HEK293 (cell line): ENCODE results near the gene CCDC28B.

Source experiments
- CTCF ChIA-PET: fragments of 350-600 bp; formaldehyde crosslinking; extraction: SDS; loops from one replicate; lab custom pipeline; 2021; ENCODE audit warnings: antibody characterized with exemption; lab: Yijun Ruan, JAX
- POLR2A ChIA-PET: fragments of 300-600 bp; formaldehyde crosslinking; extraction: SDS; loops from one replicate; lab custom pipeline; 2020; ENCODE audit warnings: antibody characterized with exemption, inconsistent platforms; lab: Yijun Ruan, JAX
- H3K27ac ChIP-seq: fragments of 200-500 bp; sonication (Bioruptor generic); 2 replicates; pipeline ENCODE4 v1.5.1; 2014; ENCODE audit warnings: low read depth, low read length, control low read depth, inconsistent platforms; ENCODE audit errors: extremely low read depth
- H3K36me3 ChIP-seq, 2 experiments: fragments of 200-500 bp in 1 of 2; sonication (Bioruptor generic) in 1 of 2; 1 replicate in 1 of 2; 2 replicates in 1 of 2; pipeline ENCODE4 v1.5.1; 2014 to 2017; ENCODE audit warnings: inconsistent platforms in 2 of 2, low read length in 2 of 2; ENCODE audit not compliant: control insufficient read depth in 2 of 2, insufficient read depth in 1 of 2
- H3K4me1 ChIP-seq: fragments of 200-500 bp; sonication (Bioruptor generic); 2 replicates; pipeline ENCODE4 v1.5.1; 2014; ENCODE audit warnings: mild to moderate bottlenecking, low read length, inconsistent platforms; ENCODE audit not compliant: control insufficient read depth, insufficient read depth
- H3K4me3 ChIP-seq: 2 replicates; pipeline ENCODE4 v1.5.1; 2011; ENCODE audit warnings: low read depth, mild to moderate bottlenecking, control low read depth, low read length, moderate library complexity
- H3K9me3 ChIP-seq: fragments of 200-500 bp; sonication (Bioruptor generic); 2 replicates; pipeline ENCODE4 v1.5.1; 2014; ENCODE audit warnings: low read depth, low read length, inconsistent platforms; ENCODE audit not compliant: control insufficient read depth, insufficient read depth
- GLIS1 ChIP-seq: fragments of 450-650 bp; formaldehyde crosslinking; IDR thresholded peaks from 2 replicates; pipeline ENCODE4 v1.5.1; 2016; ENCODE audit warnings: missing biosample characterization, missing genetic modification characterization
- HOXA7 ChIP-seq: sonication (generic); formaldehyde crosslinking; IDR thresholded peaks from 2 replicates; pipeline ENCODE4 v1.8.1; 2022; ENCODE audit warnings: missing genetic modification reagents, borderline replicate concordance
- MYNN ChIP-seq: fragments of 450-650 bp; formaldehyde crosslinking; IDR thresholded peaks from 2 replicates; pipeline ENCODE4 v1.5.1; 2016; ENCODE audit warnings: missing biosample characterization, missing genetic modification characterization, borderline replicate concordance
- ZFHX2 ChIP-seq: fragments of 450-650 bp; formaldehyde crosslinking; conservative IDR thresholded peaks from 2 replicates; pipeline ENCODE4 v1.5.1; 2016; ENCODE audit warnings: missing biosample characterization, missing genetic modification characterization
- ZIC2 ChIP-seq: fragments of 450-650 bp; formaldehyde crosslinking; IDR thresholded peaks from 2 replicates; pipeline ENCODE4 v1.5.1; 2016; ENCODE audit warnings: missing biosample characterization, missing genetic modification characterization
- ZNF10 ChIP-seq: fragments of 450-650 bp; formaldehyde crosslinking; IDR thresholded peaks from 2 replicates; pipeline ENCODE4 v1.5.1; 2017; ENCODE audit warnings: missing biosample characterization, missing genetic modification characterization
- ZNF121 ChIP-seq: fragments of 450-650 bp; formaldehyde crosslinking; IDR thresholded peaks from 2 replicates; pipeline ENCODE4 v1.5.1; 2016; ENCODE audit warnings: missing biosample characterization, missing genetic modification characterization
- ZNF138 ChIP-seq: fragments of 450-650 bp; formaldehyde crosslinking; IDR thresholded peaks from 2 replicates; pipeline ENCODE4 v1.5.1; 2016; ENCODE audit warnings: missing biosample characterization, missing genetic modification characterization, borderline replicate concordance
- ZNF140 ChIP-seq: fragments of 450-650 bp; formaldehyde crosslinking; IDR thresholded peaks from 2 replicates; pipeline ENCODE4 v1.5.1; 2016; ENCODE audit warnings: missing biosample characterization, missing genetic modification characterization
- ZNF169 ChIP-seq: fragments of 450-650 bp; formaldehyde crosslinking; IDR thresholded peaks from 2 replicates; pipeline ENCODE4 v1.5.1; 2016; ENCODE audit warnings: missing biosample characterization, missing genetic modification characterization
- ZNF248 ChIP-seq: fragments of 450-650 bp; formaldehyde crosslinking; IDR thresholded peaks from 2 replicates; pipeline ENCODE4 v1.5.1; 2017; ENCODE audit warnings: missing biosample characterization, missing genetic modification characterization
- ZNF354C ChIP-seq: fragments of 450-650 bp; formaldehyde crosslinking; IDR thresholded peaks from 2 replicates; pipeline ENCODE4 v1.5.1; 2016; ENCODE audit warnings: missing biosample characterization, missing genetic modification characterization, low read depth, borderline replicate concordance
- ZNF394 ChIP-seq: fragments of 450-650 bp; formaldehyde crosslinking; IDR thresholded peaks from 2 replicates; pipeline ENCODE4 v1.5.1; 2016; ENCODE audit warnings: missing biosample characterization, missing genetic modification characterization, mild to moderate bottlenecking, moderate library complexity, borderline replicate concordance
- ZNF530 ChIP-seq: fragments of 450-650 bp; formaldehyde crosslinking; IDR thresholded peaks from 2 replicates; pipeline ENCODE4 v1.5.1; 2016; ENCODE audit warnings: low read depth, missing biosample characterization, missing genetic modification characterization
- ZNF600 ChIP-seq: fragments of 450-650 bp; formaldehyde crosslinking; IDR thresholded peaks from 2 replicates; pipeline ENCODE4 v1.5.1; 2016; ENCODE audit warnings: missing biosample characterization, missing genetic modification characterization
- ZNF610 ChIP-seq: fragments of 450-650 bp; formaldehyde crosslinking; IDR thresholded peaks from 2 replicates; pipeline ENCODE4 v1.5.1; 2016; ENCODE audit warnings: missing biosample characterization, missing genetic modification characterization, borderline replicate concordance
- TF ChIP-seq, protein P1 (sequence below): fragments of 450-650 bp; formaldehyde crosslinking; conservative IDR thresholded peaks from 2 replicates; pipeline ENCODE4 v1.5.1; 2016; ENCODE audit warnings: low read depth, missing biosample characterization, missing genetic modification characterization
- TF ChIP-seq, protein P2 (sequence below): fragments of 450-650 bp; formaldehyde crosslinking; IDR thresholded peaks from 2 replicates; pipeline ENCODE4 v1.5.1; 2016; ENCODE audit warnings: missing biosample characterization, missing genetic modification characterization
- TF ChIP-seq, protein P3 (sequence below): fragments of 450-650 bp; formaldehyde crosslinking; IDR thresholded peaks from 2 replicates; pipeline ENCODE4 v1.5.1; 2016; ENCODE audit warnings: missing biosample characterization, missing genetic modification characterization
- TF ChIP-seq, protein P4 (sequence below): fragments of 450-650 bp; formaldehyde crosslinking; IDR thresholded peaks from 2 replicates; pipeline ENCODE4 v1.5.1; 2017; ENCODE audit warnings: missing biosample characterization, mild to moderate bottlenecking, missing genetic modification characterization, moderate library complexity
- TF ChIP-seq, protein P5 (sequence below): fragments of 450-650 bp; formaldehyde crosslinking; IDR thresholded peaks from 2 replicates; pipeline ENCODE4 v1.5.1; 2016; ENCODE audit warnings: missing biosample characterization, missing genetic modification characterization

The CCDC28B gene

DNA sequence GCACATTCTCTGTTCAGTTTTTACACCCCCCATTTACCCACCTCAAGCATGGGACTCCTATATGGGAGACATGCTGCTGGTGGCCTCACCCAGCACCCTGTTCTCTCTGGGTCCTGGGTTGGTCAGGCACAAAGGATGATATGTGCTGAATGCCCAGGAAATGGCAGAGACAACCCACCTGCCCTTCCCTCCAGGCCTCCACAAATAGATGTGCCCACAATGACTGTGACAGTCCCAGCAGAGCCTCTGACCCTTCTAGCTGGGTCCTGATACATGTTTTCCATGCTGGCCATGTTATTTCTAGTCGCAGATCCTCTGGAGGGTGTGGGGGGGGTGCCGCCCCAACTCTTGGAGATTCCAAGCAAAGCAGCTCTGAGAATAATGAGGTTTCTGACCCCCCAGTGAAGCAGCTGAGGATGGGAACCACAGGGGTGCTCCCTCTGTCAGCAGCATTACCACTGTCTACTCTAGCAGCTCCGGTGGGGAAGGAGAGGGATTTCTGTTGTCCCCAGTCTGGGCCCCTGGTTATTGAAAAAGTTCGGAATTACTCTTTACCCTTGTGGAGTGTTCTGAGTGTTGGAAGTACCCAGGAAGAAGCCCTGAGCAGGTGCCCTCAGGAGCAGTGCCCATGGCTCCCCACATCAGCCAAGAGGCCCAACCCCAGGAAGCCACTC, 1.2 kb upstream of the CCDC28B start:
- Histone ChIP-seq H3K4me3 (no peak overlapping the region), H3K36me3 (peaks cover 0 to 60% of the 10 kb centered on the region in 2 experiments; a peak in 1 of 3 replicates)
- CTCF ChIA-PET: interaction anchor here (0.7 kb wide), 1 partner anchor 11 kb away, joined by 4 read pairs; no protein-coding TSS in a partner anchor

DNA sequence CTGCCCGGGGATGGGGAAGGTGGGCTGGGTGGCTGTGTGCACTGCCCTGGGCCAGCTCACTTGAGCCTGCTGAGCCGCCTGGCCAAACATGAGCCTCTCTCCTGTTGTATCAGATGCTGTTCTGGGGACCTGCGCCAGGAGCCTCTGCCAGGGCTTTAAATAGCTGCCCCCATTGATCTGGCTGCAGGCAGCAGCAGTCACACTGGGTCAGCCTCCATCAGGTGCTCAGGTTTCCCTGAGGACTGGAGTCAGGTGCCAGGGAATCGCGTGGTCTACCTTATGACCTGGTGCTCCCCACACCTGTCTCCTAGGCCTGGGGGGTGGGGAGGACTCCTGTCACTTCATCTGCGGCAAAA, 700 bp upstream of the CCDC28B start:
- Histone ChIP-seq H3K27ac (no peak overlapping the region), H3K9me3 (no peaks in the 10 kb centered on the region), H3K4me3 (no peak overlapping the region), H3K4me1 (no peaks in the 10 kb centered on the region; the same call in 1 of the 2 replicates), H3K36me3 (peaks cover 0 to 60% of the 10 kb centered on the region in 2 experiments; a peak in 1 of 3 replicates)
- POLR2A ChIA-PET: interaction anchor here (0.6 to 5.0 kb wide), 8 partner anchors 9 to 136 kb away, joined by 4 to 25 read pairs (median 8); partner anchors contain the start of genes DCDC2B, KPNA6, MARCKSL1 and TXLNA
- CTCF ChIA-PET: interaction anchor here (0.8 kb wide), 1 partner anchor 49 kb away, joined by 4 read pairs; no protein-coding TSS in a partner anchor
- no peak for TF ChIP-seq ZNF354C (tag by site-specific recombination)
- peak; percentile 33; the same call in 1 of the 2 replicates for TF ChIP-seq ZNF600 (tag by site-specific recombination)
- TF ChIP-seq ZNF10 (tag by site-specific recombination): 0 out of 2 replicates have a peak, but pooled peaks have one; percentile 71
- no peak for TF ChIP-seq HOXA7
- TF ChIP-seq, protein P1, sequence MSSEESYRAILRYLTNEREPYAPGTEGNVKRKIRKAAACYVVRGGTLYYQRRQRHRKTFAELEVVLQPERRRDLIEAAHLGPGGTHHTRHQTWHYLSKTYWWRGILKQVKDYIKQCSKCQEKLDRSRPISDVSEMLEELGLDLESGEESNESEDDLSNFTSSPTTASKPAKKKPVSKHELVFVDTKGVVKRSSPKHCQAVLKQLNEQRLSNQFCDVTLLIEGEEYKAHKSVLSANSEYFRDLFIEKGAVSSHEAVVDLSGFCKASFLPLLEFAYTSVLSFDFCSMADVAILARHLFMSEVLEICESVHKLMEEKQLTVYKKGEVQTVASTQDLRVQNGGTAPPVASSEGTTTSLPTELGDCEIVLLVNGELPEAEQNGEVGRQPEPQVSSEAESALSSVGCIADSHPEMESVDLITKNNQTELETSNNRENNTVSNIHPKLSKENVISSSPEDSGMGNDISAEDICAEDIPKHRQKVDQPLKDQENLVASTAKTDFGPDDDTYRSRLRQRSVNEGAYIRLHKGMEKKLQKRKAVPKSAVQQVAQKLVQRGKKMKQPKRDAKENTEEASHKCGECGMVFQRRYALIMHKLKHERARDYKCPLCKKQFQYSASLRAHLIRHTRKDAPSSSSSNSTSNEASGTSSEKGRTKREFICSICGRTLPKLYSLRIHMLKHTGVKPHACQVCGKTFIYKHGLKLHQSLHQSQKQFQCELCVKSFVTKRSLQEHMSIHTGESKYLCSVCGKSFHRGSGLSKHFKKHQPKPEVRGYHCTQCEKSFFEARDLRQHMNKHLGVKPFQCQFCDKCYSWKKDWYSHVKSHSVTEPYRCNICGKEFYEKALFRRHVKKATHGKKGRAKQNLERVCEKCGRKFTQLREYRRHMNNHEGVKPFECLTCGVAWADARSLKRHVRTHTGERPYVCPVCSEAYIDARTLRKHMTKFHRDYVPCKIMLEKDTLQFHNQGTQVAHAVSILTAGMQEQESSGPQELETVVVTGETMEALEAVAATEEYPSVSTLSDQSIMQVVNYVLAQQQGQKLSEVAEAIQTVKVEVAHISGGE (tag by site-specific recombination): no peak
- TF ChIP-seq, all 188 proteins: peak for 2

More for the DNA sequence above, 1.2 kb upstream of the CCDC28B start:
- POLR2A ChIA-PET: interaction anchor here (1.2 to 5.0 kb wide), 5 partner anchors 10 to 137 kb away, joined by 4 to 25 read pairs (median 8); partner anchors contain the start of genes DCDC2B, MARCKSL1 and TXLNA
- H3K4me1 ChIP-seq: no peaks in the 10 kb centered on the region; the same call in 1 of the 2 replicates
- no peaks in the 10 kb centered on the region for H3K9me3 ChIP-seq
- no peak overlapping the region for H3K27ac ChIP-seq
- TF ChIP-seq ZNF610: no peak
- TF ChIP-seq, protein P2, sequence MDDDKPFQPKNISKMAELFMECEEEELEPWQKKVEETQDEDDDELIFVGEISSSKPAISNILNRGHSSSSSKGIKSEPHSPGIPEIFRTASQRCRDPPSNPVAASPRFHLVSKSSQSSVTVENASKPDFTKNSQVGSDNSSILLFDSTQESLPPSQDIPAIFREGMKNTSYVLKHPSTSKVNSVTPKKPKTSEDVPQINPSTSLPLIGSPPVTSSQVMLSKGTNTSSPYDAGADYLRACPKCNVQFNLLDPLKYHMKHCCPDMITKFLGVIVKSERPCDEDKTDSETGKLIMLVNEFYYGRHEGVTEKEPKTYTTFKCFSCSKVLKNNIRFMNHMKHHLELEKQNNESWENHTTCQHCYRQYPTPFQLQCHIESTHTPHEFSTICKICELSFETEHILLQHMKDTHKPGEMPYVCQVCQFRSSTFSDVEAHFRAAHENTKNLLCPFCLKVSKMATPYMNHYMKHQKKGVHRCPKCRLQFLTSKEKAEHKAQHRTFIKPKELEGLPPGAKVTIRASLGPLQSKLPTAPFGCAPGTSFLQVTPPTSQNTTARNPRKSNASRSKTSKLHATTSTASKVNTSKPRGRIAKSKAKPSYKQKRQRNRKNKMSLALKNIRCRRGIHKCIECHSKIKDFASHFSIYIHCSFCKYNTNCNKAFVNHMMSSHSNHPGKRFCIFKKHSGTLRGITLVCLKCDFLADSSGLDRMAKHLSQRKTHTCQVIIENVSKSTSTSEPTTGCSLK (tag by site-specific recombination): no peak
- TF ChIP-seq ZNF169: no peak
- TF ChIP-seq ZNF138 (tag by site-specific recombination): no peak
- no peak for TF ChIP-seq ZNF140
- no peak for TF ChIP-seq ZNF121
- no peak for TF ChIP-seq ZFHX2 (tag by site-specific recombination)
- TF ChIP-seq, protein P3, sequence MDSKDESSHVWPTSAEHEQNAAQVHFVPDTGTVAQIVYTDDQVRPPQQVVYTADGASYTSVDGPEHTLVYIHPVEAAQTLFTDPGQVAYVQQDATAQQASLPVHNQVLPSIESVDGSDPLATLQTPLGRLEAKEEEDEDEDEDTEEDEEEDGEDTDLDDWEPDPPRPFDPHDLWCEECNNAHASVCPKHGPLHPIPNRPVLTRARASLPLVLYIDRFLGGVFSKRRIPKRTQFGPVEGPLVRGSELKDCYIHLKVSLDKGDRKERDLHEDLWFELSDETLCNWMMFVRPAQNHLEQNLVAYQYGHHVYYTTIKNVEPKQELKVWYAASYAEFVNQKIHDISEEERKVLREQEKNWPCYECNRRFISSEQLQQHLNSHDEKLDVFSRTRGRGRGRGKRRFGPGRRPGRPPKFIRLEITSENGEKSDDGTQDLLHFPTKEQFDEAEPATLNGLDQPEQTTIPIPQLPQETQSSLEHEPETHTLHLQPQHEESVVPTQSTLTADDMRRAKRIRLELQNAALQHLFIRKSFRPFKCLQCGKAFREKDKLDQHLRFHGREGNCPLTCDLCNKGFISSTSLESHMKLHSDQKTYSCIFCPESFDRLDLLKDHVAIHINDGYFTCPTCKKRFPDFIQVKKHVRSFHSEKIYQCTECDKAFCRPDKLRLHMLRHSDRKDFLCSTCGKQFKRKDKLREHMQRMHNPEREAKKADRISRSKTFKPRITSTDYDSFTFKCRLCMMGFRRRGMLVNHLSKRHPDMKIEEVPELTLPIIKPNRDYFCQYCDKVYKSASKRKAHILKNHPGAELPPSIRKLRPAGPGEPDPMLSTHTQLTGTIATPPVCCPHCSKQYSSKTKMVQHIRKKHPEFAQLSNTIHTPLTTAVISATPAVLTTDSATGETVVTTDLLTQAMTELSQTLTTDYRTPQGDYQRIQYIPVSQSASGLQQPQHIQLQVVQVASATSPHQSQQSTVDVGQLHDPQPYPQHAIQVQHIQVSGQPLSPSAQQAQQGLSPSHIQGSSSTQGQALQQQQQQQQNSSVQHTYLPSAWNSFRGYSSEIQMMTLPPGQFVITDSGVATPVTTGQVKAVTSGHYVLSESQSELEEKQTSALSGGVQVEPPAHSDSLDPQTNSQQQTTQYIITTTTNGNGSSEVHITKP: peak; percentile 42; the same call in 1 of the 2 replicates
- TF ChIP-seq ZNF248 (tag by site-specific recombination): no peak
- TF ChIP-seq GLIS1 (tag by site-specific recombination): peak; percentile 34; the same call in 1 of the 2 replicates
- 0 out of 2 replicates have a peak, but pooled peaks have one; percentile 12 for TF ChIP-seq ZNF394 (tag by site-specific recombination)
- TF ChIP-seq, protein P4, sequence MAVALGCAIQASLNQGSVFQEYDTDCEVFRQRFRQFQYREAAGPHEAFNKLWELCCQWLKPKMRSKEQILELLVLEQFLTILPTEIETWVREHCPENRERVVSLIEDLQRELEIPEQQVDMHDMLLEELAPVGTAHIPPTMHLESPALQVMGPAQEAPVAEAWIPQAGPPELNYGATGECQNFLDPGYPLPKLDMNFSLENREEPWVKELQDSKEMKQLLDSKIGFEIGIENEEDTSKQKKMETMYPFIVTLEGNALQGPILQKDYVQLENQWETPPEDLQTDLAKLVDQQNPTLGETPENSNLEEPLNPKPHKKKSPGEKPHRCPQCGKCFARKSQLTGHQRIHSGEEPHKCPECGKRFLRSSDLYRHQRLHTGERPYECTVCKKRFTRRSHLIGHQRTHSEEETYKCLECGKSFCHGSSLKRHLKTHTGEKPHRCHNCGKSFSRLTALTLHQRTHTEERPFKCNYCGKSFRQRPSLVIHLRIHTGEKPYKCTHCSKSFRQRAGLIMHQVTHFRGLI: no peak
- no peak for TF ChIP-seq MYNN
- TF ChIP-seq ZIC2 (tag by site-specific recombination): peak; percentile 54
- TF ChIP-seq, protein P5, sequence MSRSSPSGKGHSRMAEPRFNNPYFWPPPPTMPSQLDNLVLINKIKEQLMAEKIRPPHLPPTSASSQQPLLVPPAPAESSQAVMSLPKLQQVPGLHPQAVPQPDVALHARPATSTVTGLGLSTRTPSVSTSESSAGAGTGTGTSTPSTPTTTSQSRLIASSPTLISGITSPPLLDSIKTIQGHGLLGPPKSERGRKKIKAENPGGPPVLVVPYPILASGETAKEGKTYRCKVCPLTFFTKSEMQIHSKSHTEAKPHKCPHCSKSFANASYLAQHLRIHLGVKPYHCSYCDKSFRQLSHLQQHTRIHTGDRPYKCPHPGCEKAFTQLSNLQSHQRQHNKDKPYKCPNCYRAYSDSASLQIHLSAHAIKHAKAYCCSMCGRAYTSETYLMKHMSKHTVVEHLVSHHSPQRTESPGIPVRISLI (tag by site-specific recombination): no peak
- no peak for TF ChIP-seq ZNF530 (tag by site-specific recombination)
